HG02943 (cell line): ENCODE measurements around the gene GPATCH4.
"Not testable (repeated sequence)": the region's sequence is repeated elsewhere in the genome, so short reads cannot be mapped to it uniquely, and the experiment has no call there.

Experiments used
- ATAC-seq: cut with Tn5 transposase; IDR thresholded peaks from one replicate; pipeline ENCODE4 v1.9.1; 2021; ENCODE audit warnings: mild to moderate bottlenecking, low read depth, moderate library complexity; ENCODE audit not compliant: unreplicated experiment

Gene GPATCH4

GRCh38 chr1:156601122-156601830 lies at the start of gene GPATCH4:
TSS of gene GPATCH4 (minus strand) at chr1:156601479.
- ATAC-seq: no peak

DNA sequence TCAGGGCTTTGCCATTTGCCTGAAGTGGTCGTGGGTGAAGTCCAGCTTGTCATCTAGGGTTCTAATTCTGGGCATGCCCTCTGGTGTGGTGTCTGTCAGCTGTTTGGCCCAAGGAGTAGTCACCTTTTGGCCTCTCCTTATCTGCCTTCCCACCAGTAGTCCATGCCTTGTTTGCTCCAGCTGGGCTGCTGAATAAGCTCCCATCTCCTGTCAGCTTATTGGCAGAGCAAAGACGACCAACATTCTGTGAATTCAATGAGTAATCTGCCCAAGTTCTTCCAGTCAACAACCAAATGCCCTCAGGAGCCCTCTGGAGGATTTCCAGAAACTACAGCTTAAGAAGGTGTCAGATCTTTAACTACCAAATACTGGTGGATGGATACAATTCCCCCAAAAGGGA lies 47.7 kb upstream of the GPATCH4 start:
- no peak for ATAC-seq

GRCh38 chr1:156648496-156648895 lies 47.2 kb upstream of the GPATCH4 start:
- no peak for ATAC-seq

- no peak for ATAC-seq
These were observed 46.1 kb upstream of the GPATCH4 start for GRCh38 chr1:156647351-156647750.

DNA sequence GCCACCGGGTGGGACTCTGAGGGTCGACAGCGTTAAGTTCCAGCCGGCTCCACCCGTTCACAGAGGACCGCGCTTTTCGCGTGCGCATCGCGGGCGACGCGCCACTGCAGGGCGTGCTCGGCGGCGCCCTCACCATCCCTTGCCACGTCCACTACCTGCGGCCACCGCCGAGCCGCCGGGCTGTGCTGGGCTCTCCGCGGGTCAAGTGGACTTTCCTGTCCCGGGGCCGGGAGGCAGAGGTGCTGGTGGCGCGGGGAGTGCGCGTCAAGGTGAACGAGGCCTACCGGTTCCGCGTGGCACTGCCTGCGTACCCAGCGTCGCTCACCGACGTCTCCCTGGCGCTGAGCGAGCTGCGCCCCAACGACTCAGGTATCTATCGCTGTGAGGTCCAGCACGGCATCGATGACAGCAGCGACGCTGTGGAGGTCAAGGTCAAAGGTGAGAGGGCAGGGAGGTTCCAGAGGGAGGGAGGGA lies 45.5 kb upstream of the GPATCH4 start:
- no peak for ATAC-seq

DNA sequence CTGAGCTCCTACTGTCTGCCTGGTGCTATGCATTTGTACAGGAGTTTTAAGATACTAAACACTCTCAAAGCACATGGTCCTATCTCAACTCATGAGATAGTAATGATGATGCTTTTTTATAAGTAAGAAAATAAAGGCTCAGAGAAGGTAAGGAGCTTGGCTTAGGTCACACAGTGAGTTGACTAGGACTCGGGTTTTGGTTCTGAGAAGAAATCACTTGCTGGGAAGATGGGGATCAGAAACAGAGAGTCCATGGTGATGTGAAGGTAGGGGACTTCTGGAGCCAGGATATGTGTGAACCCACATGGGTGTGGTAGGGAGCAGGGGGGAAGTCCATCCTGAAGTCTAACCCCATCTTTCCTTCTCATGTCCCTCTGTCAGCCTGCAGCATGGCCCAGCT lies 44.4 kb upstream of the GPATCH4 start:
- ATAC-seq: no peak

- ATAC-seq: no peak
These were observed 43.8 kb upstream of the GPATCH4 start for GRCh38 chr1:156645056-156645455.

DNA sequence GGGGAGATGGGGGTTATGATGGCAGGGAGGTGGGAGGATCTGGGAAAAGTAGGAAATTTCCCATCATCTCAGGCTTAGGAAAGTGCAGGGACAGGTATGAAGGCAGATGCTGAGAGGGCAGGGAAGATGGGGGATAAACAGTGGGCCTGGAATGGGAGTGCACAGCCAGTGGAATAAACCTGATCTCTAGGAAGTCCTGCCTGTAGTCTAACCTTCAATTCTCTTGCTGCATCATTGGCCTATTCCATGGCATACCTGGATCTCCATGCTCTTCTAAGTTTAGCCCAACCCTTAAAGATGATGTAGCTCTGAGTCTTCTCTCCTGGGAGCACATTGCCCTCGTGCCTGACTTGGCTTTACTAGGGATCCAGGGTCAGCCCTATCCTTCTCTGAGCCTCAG lies 43.4 kb upstream of the GPATCH4 start:
- no peak for ATAC-seq

DNA sequence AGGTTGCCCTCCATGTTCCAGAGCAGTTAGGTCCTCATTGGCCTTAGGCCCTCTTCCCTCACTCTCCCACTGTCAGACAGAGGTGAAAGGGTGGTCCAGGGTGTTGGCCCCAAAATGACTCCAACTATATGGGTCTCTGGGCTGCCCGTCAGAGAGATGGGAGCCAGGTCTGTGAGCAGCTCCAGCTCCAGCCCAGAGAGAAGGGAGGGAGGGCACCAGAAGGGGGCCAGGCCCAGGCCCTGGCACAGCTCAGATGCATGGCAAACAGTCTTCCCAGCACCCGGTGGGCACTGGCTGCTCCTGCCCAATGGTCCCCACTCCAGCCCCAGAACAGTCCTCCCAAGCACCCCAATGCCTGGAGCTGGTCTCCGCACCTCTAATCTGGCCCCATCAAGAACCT lies 42.9 kb upstream of the GPATCH4 start:
- no peak for ATAC-seq

DNA sequence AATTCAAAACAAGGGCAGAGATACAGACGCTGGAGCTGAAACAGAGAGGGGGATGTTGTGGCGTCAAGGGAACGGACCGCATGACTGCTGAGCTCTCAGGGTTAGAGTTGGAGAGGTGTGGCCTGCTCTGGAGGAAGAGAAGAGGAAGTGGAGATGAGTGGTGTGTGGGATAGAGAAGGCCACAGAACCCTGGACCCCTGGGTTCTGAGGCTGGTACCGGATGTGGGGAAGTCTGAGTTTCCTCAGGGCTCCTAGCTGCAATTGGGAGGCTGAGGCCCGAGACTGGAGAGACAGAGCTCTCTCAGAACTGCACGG lies 42.5 kb upstream of the GPATCH4 start:
- ATAC-seq: no peak

GRCh38 chr1:156643049-156643777 lies 41.9 kb upstream of the GPATCH4 start:
- no peak for ATAC-seq

DNA sequence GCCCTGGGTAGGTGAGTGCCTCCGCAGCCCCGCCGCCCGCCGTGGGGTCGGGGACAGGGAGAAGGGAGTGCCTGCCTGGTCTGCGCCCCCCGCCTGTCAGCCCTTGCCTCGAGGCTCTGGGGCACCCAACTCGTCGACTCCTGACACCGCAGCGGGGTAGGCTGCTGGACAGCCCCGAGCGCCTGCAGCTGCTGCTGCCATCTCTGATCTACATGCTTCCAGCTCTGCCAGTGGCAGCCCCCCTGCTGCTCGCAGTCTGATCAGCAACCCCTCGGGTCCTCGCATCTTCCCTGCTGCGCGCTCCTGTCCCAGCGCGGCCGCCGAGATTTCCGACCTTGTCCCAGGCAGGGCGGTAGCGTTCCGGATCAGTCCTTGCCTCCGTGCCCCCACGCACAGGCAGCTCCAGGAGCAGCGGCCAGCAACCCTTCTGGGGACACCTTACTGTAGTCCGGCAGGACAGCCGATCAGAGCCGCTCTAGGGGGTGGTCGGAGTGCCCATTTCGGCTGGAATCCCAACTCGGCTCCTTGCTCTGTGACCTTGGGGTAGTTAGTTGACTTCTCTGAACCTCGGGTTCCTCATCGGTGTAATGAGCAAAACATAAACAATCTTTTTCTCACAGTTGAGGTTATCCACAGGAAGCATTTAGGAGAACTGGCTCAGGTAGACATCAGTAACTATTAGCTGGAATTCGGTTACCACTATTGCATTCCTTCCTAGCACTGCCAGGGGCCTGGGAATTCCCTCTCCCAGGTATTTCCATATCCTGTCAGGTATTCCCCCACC lies 41.2 kb upstream of the GPATCH4 start:
- no peak for ATAC-seq

GRCh38 chr1:156641761-156642264 lies 40.5 kb upstream of the GPATCH4 start, which contains the start of gene BCAN:
TSS of gene BCAN (plus strand) at chr1:156642117. CDS start at chr1:156646055, 3,938 bp downstream.
- ATAC-seq: no peak

DNA sequence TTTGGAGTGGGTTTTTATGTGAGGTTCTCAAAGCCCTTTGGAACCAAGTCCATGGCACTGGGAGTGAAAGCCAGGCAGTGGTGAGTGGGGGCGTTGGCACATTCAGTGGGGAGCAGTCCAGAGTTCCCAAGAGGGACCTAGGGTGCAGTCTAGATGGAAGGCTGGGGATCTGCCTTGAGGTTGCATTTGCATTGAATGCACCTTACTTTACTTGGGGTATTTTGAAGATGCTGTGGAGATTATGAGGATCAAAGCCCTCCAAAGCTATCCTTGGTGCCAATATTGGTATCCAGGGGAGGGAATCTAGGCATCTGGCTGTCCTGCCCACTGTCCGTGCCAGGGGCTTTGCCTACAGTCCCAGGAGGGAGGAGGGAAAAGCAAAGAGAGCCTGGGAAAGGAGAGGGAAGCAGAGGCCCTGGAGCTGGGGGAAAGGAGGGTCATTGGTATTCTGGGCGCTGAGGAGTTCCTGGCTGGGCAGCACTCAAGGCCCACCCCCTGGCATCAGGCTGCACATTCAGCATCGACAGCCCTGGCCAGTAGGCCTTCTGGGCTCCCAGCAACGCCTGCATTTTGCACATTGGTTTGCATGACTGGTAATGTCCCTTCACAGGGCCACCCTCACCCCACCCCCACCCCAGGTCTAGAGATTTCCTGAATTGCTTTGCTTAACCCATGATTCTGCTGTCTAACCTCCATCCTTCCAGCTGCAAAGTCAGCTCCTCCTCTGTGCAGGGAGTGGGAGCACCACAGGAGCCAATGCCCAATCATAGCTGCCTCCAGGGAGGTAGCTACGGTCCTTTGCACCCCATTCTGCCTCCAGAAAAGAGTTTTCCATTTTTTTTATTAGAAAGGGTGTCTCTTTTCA lies 39.8 kb upstream of the GPATCH4 start:
- no peak for ATAC-seq

GRCh38 chr1:156639601-156640101 lies 38.4 kb upstream of the GPATCH4 start:
- no peak for ATAC-seq

GRCh38 chr1:156638189-156638985 lies 37.1 kb upstream of the GPATCH4 start:
- ATAC-seq: no peak

DNA sequence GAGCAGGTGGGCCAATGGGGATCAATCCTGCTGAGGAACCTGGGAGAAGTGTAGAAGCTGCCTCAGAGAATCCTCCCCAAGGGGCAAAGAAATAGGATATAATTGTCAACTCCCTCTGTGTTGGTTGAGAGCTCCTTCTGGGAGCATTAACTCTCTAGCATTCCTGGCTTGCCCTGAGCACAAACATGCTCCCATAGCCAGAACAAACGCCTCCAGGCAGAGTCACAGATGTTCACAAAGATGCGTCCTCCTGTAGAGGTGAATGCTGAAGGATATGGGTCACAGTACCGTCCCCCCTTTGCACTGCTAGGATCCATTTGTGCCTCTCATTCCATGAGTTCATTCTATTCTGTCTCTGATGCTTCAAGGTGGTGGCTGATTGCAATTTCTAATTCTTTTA lies 31.1 kb upstream of the GPATCH4 start:
- no peak for ATAC-seq

DNA sequence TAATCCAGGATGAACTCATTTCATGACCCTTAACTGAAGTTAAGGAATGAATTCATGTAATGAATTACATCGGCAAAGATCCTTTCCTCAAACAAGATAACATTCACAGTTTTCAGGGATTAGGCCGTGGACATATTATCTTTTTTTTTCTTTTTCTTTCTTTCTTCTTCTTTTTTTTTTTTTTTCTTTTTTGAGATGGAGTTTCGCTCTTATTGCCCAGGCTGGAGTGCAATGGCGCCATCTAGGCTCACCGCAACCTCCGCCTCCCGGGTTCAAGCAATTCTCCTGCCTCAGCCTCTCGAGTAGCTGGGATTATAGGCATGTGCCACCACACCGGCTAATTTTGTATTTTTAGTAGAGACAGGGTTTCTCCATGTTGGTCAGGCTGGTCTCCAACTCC lies 29.9 kb upstream of the GPATCH4 start:
- not testable (repeated sequence) for ATAC-seq

GRCh38 chr1:156629823-156630449 lies 28.7 kb upstream of the GPATCH4 start:
- ATAC-seq: no peak
